ENCODE measurements around the gene SPAG9. TPM values are rescaled to one million over a fixed set of nuclear protein-coding genes. Genes with fewer than 3 reads are reported as not detected.
"Not testable (repeated sequence)": the region's sequence is repeated elsewhere in the genome, so short reads cannot be mapped to it uniquely, and the experiment has no call there.

SPAG9 gene
- total RNA-seq, 1 experiment from 2014 or later = 29.8 TPM

- peak within 1 kb of the TSS; percentile 82 for H3K4me3 ChIP-seq (ENCODE audit: insufficient read depth, low read depth, low read length)
- H3K27me3 ChIP-seq (ENCODE audit: control insufficient read depth, insufficient read depth, low read length) = no peaks in the 10 kb centered on the region
- H3K36me3 ChIP-seq (replicated peaks; ENCODE audit: control insufficient read depth, insufficient read depth, low read length) = peaks cover 14% of the 10 kb centered on the region
- DNase-seq = peak; percentile 96
Observed at GRCh38 chr17:51153210-51154072, 32.8 kb upstream of the SPAG9 start, which contains the start of gene NME1. TSS of gene NME1 (plus strand) at chr17:51153559. CDS start at chr17:51155655, 2,096 bp downstream.

DNA sequence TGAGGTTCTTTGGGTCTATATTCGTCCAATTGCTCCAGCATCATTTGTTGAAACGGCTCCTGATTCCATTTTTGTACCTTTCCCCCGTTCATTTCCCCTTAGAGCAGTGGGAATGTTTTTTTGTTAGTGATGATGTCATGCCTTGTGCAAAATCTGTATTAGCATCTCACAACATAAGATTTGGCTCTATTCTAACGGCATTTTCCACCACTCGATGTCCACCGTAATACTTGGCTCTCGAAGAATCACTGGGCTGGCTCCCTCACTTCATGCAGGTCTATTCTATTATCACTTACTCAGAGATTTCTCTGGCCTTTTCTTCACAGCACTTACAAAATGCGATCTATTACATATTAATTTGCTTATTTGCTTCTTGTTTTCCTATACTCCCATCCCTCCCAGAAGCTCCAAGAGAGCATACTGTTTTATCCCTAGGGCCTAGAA is 32.1 kb upstream of the SPAG9 start:
- peak; percentile 31 for DNase-seq
- Histone ChIP-seq H3K36me3 (replicated peaks; ENCODE audit: control insufficient read depth, insufficient read depth, low read length) (peaks cover 14% of the 10 kb centered on the region), H3K4me3 (ENCODE audit: insufficient read depth, low read depth, low read length) (peak overlapping the region; percentile 26), H3K27me3 (ENCODE audit: control insufficient read depth, insufficient read depth, low read length) (no peaks in the 10 kb centered on the region)

DNA sequence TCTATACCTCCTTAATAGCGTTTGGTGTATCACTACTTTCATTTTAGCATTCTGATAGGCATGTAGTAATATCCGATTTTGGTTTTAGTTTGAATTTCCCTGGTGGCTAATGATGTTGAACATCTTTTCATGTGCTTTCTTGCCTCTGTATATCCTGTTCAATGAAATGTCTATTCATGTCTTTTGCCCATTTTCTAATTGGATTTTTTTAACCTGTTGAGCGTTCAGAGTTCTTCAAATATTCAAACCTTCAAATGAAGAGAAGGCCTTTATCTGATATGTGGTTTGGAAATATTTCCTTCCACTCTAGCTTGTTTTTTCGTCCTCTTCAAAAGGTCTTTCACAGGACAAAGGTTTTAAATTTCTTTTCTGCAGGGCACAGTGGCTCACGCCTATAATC is 30.3 kb upstream of the SPAG9 start:
- DNase-seq = no peak
- H3K36me3 ChIP-seq (replicated peaks; ENCODE audit: control insufficient read depth, insufficient read depth, low read length) = peaks cover 6% of the 10 kb centered on the region
- no peaks in the 10 kb centered on the region for H3K27me3 ChIP-seq (ENCODE audit: control insufficient read depth, insufficient read depth, low read length)
- H3K4me3 ChIP-seq (ENCODE audit: insufficient read depth, low read depth, low read length) = no peak overlapping the region

- no peaks in the 10 kb centered on the region for H3K27me3 ChIP-seq (ENCODE audit: control insufficient read depth, insufficient read depth, low read length)
- H3K4me3 ChIP-seq (ENCODE audit: insufficient read depth, low read depth, low read length) = no peak overlapping the region
- H3K36me3 ChIP-seq (replicated peaks; ENCODE audit: control insufficient read depth, insufficient read depth, low read length) = no peaks in the 10 kb centered on the region
- DNase-seq = no peak
Observed at GRCh38 chr17:51149163-51149562, 28.5 kb upstream of the SPAG9 start.

- Histone ChIP-seq H3K36me3 (replicated peaks; ENCODE audit: control insufficient read depth, insufficient read depth, low read length) (no peaks in the 10 kb centered on the region), H3K4me3 (ENCODE audit: insufficient read depth, low read depth, low read length) (no peak overlapping the region), H3K27me3 (ENCODE audit: control insufficient read depth, insufficient read depth, low read length) (no peaks in the 10 kb centered on the region)
- DNase-seq = no peak
Observed at GRCh38 chr17:51147650-51148049, 27.0 kb upstream of the SPAG9 start.

DNA sequence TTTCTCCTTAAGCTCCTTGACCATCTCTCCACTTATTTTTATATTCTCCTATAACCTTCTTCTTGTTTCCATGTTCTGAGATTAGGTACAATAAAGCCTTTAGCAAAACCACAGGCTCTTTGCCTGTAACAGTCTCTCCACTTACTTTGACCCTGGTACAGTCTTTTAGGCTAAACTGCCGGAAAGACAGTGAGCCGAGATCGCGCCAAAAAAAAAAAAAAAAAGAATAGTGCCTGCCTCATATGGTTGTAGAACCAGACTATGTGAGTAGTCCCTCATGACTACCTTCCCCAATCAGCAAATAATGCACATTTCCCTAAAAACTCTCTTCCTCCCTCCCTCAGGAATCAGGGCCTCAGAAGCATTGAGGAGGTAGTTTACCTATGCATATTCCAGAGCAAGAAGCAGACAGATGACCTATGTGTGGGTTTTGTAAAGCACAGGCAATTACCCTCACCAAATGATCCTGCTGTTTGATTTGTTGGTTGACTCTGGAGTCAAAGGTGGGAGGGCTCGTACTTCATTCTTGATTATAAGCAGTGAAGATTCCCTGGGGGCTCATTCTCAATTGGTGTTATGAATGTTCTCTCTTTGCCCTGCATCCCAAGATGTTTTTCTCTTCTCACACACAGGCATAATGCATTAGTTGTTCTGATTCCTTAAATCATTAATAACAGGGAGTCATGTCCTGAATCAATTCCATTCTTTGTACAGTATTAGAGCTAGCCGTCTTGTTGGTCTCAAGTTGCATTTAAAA is 23.8 kb upstream of the SPAG9 start:
- DNase-seq = peak; percentile 25
- Histone ChIP-seq H3K36me3 (replicated peaks; ENCODE audit: control insufficient read depth, insufficient read depth, low read length) (no peaks in the 10 kb centered on the region), H3K27me3 (ENCODE audit: control insufficient read depth, insufficient read depth, low read length) (no peaks in the 10 kb centered on the region), H3K4me3 (ENCODE audit: insufficient read depth, low read depth, low read length) (no peak overlapping the region)

DNA sequence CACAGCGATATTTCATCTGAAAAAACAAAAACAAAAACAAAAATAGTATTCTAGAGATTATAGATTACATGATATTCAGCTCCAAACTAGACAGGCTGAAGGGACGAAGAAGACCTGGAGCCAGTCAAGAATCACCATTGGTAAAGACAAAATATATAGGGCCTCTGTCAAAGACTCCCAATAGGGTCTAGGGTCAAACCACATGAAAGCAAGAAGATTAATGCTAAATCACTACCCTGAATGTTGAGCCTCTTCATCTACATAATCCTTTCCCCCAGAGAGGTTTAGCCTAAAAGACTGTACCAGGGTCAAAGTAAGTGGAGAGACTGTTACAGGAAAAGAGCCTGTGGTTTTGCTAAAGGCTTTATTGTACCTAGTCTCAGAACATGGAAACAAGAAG is 21.9 kb upstream of the SPAG9 start:
- no peak for DNase-seq
- no peak overlapping the region for H3K4me3 ChIP-seq (ENCODE audit: insufficient read depth, low read depth, low read length)
- no peaks in the 10 kb centered on the region for H3K27me3 ChIP-seq (ENCODE audit: control insufficient read depth, insufficient read depth, low read length)
- no peaks in the 10 kb centered on the region for H3K36me3 ChIP-seq (replicated peaks; ENCODE audit: control insufficient read depth, insufficient read depth, low read length)

DNA sequence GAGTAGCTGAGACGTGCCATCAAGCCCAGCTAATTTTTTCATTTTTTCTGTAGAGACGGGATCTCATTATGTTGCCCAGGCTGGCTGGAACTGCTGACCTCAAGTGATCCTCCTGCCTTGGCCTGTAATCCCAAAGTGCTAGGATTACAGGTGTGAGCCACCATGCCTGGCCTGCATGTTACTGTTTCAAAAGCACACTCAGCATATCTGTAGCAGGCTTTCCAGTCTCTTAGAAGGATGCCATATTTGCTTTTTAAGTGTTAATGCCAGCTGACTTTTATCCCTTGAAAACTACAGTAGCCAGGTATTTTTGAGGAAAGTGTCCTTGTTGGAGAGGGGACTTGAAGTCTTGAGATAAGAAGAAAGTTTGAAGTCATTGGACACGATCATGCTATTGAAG is 15.3 kb upstream of the SPAG9 start:
- DNase-seq = no peak
- Histone ChIP-seq H3K27me3 (ENCODE audit: control insufficient read depth, insufficient read depth, low read length) (no peaks in the 10 kb centered on the region), H3K4me3 (ENCODE audit: insufficient read depth, low read depth, low read length) (no peak overlapping the region), H3K36me3 (replicated peaks; ENCODE audit: control insufficient read depth, insufficient read depth, low read length) (no peaks in the 10 kb centered on the region)

GRCh38 chr17:51133365-51133764 is 12.7 kb upstream of the SPAG9 start:
- Histone ChIP-seq H3K36me3 (replicated peaks; ENCODE audit: control insufficient read depth, insufficient read depth, low read length) (no peaks in the 10 kb centered on the region), H3K27me3 (ENCODE audit: control insufficient read depth, insufficient read depth, low read length) (no peaks in the 10 kb centered on the region), H3K4me3 (ENCODE audit: insufficient read depth, low read depth, low read length) (no peak overlapping the region)
- DNase-seq = no peak

DNA sequence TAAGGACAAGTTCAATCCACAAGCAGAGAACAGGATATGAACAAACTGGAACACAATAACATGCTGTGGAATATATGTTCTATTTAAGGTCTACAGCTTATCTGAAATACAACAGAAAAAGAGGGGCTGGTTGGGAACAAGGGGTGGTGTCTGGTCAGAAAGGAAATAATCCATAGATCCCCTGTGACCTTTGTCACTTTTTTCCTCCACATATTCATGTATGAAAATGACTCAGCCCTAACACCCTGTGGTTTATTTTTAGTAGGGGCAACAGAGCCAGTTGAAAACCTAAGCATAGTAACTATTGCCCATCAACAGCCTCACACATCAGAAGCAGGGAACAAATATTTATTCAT is 12.3 kb upstream of the SPAG9 start:
- DNase-seq = no peak
- Histone ChIP-seq H3K4me3 (ENCODE audit: insufficient read depth, low read depth, low read length) (no peak overlapping the region), H3K36me3 (replicated peaks; ENCODE audit: control insufficient read depth, insufficient read depth, low read length) (no peaks in the 10 kb centered on the region), H3K27me3 (ENCODE audit: control insufficient read depth, insufficient read depth, low read length) (no peaks in the 10 kb centered on the region)

GRCh38 chr17:51128076-51128475 is 7.4 kb upstream of the SPAG9 start:
- Histone ChIP-seq H3K4me3 (ENCODE audit: insufficient read depth, low read depth, low read length) (no peak overlapping the region), H3K36me3 (replicated peaks; ENCODE audit: control insufficient read depth, insufficient read depth, low read length) (no peaks in the 10 kb centered on the region), H3K27me3 (ENCODE audit: control insufficient read depth, insufficient read depth, low read length) (no peaks in the 10 kb centered on the region)
- no peak for DNase-seq

- DNase-seq = no peak
- H3K27me3 ChIP-seq (ENCODE audit: control insufficient read depth, insufficient read depth, low read length) = no peaks in the 10 kb centered on the region
- no peak overlapping the region for H3K4me3 ChIP-seq (ENCODE audit: insufficient read depth, low read depth, low read length)
- H3K36me3 ChIP-seq (replicated peaks; ENCODE audit: control insufficient read depth, insufficient read depth, low read length) = no peaks in the 10 kb centered on the region
Observed at GRCh38 chr17:51124640-51125503, 4.2 kb upstream of the SPAG9 start.

DNA sequence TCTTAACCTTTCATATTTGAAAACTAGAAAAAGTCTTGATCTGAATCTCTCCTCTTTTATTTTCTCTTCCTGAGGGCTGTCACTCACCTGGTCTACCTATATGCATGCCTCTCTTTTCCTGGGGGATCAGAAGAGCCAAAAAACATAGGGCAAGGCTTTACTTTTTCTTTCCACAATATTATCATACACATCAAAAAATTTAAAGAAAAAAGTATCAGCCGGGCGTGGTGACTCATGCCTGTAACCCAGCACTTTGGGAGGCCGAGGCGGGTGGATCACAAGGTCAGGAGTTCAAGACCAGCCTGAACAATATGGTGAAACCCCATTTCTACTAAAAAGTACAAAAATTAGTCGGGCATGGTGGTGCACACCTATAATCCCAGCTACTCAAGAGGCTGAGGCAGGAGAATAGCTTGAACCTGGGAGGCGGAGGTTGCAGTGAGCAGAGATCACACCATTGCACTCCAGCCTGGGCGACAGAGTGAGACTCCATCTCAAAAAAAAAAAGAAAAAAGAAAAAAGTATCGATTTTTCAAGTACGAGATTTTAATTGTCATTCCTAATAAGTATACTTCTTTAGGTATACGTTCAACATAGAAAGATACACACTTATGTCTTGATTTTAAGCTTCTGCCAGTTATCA is 1.9 kb upstream of the SPAG9 start:
- not testable (repeated sequence) for H3K36me3 ChIP-seq (replicated peaks; ENCODE audit: control insufficient read depth, insufficient read depth, low read length); DNase-seq; H3K27me3 ChIP-seq (ENCODE audit: control insufficient read depth, insufficient read depth, low read length)
- peak overlapping the region; percentile 68; the same call in 1 of the 2 replicates for H3K4me3 ChIP-seq (ENCODE audit: insufficient read depth, low read depth, low read length)

Data from H7 (cell line).